HG03354 (cell line): ENCODE results near the gene PYM1.

Source experiments
- ATAC-seq: cut with Tn5 transposase; IDR thresholded peaks from one replicate; pipeline ENCODE4 v1.9.1; 2021; ENCODE audit warnings: mild to moderate bottlenecking; ENCODE audit not compliant: unreplicated experiment, poor library complexity, severe bottlenecking

Gene PYM1

DNA sequence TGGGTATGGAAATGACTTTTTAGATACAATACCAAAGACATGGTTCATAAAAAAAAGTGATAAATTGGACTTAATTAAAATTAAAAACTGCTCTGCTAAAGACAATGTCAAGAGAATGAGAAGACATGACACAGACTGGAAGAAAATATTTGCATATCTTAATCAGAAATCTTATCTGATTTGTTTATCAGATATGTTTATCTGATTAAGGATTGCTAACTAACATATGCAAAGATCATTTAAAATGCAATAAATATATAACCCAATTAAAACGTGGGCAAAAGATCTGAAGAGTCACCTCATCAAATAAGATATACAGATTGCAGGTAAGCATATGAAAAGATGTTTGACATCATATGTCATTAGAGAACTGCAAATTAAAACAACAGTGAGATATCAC, 75.0 kb downstream of the PYM1 start:
- no peak for ATAC-seq
